Fibroblast of lung (primary cell): ENCODE results near the gene TUFT1.

Experiments used
- CTCF ChIP-seq, 2 donors: IDR thresholded peaks in 1 of 2; conservative IDR thresholded peaks in 1 of 2; 1 replicate in 1 of 2; 2 replicates in 1 of 2; pipeline ENCODE4 v1.5.1; 2011 to 2012; ENCODE audit warnings: low read length in 2 of 2, control low read depth in 1 of 2, inconsistent platforms in 1 of 2, low read depth in 1 of 2, mild to moderate bottlenecking in 1 of 2
- EZH2 ChIP-seq: IDR thresholded peaks from 2 replicates; pipeline ENCODE4 v1.5.1; 2012; ENCODE audit warnings: low read length, control low read depth, mild to moderate bottlenecking; ENCODE audit errors: missing control alignments

GRCh38 chr1:151512326-151512725 is 27.8 kb upstream of the TUFT1 start:
- TF ChIP-seq CTCF (conservative IDR thresholded peaks at IDR 0.05 in 1 of 2, IDR thresholded peaks at IDR 0.05 in 1 of 2; ENCODE audit: low read depth in 1 of 2, low read length in 2 of 2) (no peak), EZH2 (no peak)
